Skeletal muscle satellite cell (primary cell): ENCODE data around the gene PTPRD.

Experiments
- H3K27me3 ChIP-seq: 2 replicates; pipeline ENCODE4 v1.7.0; 2013; ENCODE audit warnings: low read length; ENCODE audit not compliant: control insufficient read depth, insufficient read depth
- H3K36me3 ChIP-seq: 2 replicates; pipeline ENCODE4 v1.7.0; 2013; ENCODE audit warnings: mild to moderate bottlenecking, control low read depth, low read length; ENCODE audit not compliant: insufficient read depth
- H3K4me1 ChIP-seq: 2 replicates; pipeline ENCODE4 v1.7.0; 2013; ENCODE audit warnings: low read length; ENCODE audit not compliant: control insufficient read depth, insufficient read depth
- H3K4me2 ChIP-seq: 2 replicates; pipeline ENCODE4 v1.7.0; 2013; ENCODE audit warnings: mild to moderate bottlenecking, low read length
- H3K4me3 ChIP-seq: 2 replicates; pipeline ENCODE4 v1.7.0; 2013; ENCODE audit warnings: low read length
- H3K9ac ChIP-seq: 2 replicates; pipeline ENCODE4 v1.7.0; 2013; ENCODE audit warnings: mild to moderate bottlenecking, low read depth, low read length, moderate library complexity
- H3K9me3 ChIP-seq: replicated peaks from 2 replicates; pipeline ENCODE4 v1.7.0; 2013; ENCODE audit warnings: mild to moderate bottlenecking, control low read depth, low read length

The PTPRD gene

GRCh38 chr9:10003047-10003446 is 609.8 kb downstream of the PTPRD start:
- H3K9me3 ChIP-seq: no peaks in the 10 kb centered on the region
- no peak overlapping the region for H3K9ac ChIP-seq
- no peaks in the 10 kb centered on the region for H3K4me1 ChIP-seq
- no peak overlapping the region for H3K4me3 ChIP-seq
- no peaks in the 10 kb centered on the region for H3K36me3 ChIP-seq
- no peaks in the 10 kb centered on the region for H3K27me3 ChIP-seq
- no peak overlapping the region for H3K4me2 ChIP-seq

- no peaks in the 10 kb centered on the region for H3K36me3 ChIP-seq
- H3K9ac ChIP-seq: no peak overlapping the region
- H3K27me3 ChIP-seq: no peaks in the 10 kb centered on the region
- H3K4me1 ChIP-seq: no peaks in the 10 kb centered on the region
- no peak overlapping the region for H3K4me2 ChIP-seq
- no peaks in the 10 kb centered on the region for H3K9me3 ChIP-seq
- no peak overlapping the region for H3K4me3 ChIP-seq
Observed at GRCh38 chr9:10000669-10001068, 612.1 kb downstream of the PTPRD start.

GRCh38 chr9:9998491-9999287 is 614.1 kb downstream of the PTPRD start:
- Histone ChIP-seq H3K4me2 (no peak overlapping the region), H3K4me1 (no peaks in the 10 kb centered on the region), H3K27me3 (no peaks in the 10 kb centered on the region), H3K9me3 (no peaks in the 10 kb centered on the region), H3K4me3 (no peak overlapping the region), H3K36me3 (no peaks in the 10 kb centered on the region), H3K9ac (no peak overlapping the region)

- Histone ChIP-seq H3K9ac (no peak overlapping the region), H3K4me2 (no peak overlapping the region), H3K36me3 (no peaks in the 10 kb centered on the region), H3K9me3 (no peaks in the 10 kb centered on the region), H3K4me3 (no peak overlapping the region), H3K27me3 (no peaks in the 10 kb centered on the region), H3K4me1 (no peaks in the 10 kb centered on the region)
Observed at GRCh38 chr9:9997585-9997984, 615.2 kb downstream of the PTPRD start.

DNA sequence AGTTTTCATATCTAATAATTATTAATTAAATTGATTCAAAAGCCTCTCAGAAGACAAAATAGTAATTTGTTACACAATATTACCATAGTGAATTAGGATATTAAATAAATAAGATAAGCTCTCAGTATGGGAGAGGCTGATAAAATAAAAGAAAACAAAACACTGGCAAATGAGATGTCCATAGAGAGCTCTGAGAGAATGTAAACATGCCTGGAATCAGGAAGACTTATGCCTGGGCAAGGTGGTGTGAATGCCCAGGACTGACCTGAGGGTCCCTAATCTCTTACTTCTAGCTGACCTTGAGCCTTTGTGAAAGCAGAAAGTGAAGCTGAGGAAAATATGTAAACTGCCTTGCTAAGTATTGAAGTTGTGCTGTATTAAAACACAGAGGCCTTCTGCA is 616.5 kb downstream of the PTPRD start:
- no peaks in the 10 kb centered on the region for H3K27me3 ChIP-seq
- no peak overlapping the region for H3K9ac ChIP-seq
- H3K9me3 ChIP-seq: no peaks in the 10 kb centered on the region
- H3K4me1 ChIP-seq: no peaks in the 10 kb centered on the region
- no peaks in the 10 kb centered on the region for H3K36me3 ChIP-seq
- no peak overlapping the region for H3K4me2 ChIP-seq
- no peak overlapping the region for H3K4me3 ChIP-seq

DNA sequence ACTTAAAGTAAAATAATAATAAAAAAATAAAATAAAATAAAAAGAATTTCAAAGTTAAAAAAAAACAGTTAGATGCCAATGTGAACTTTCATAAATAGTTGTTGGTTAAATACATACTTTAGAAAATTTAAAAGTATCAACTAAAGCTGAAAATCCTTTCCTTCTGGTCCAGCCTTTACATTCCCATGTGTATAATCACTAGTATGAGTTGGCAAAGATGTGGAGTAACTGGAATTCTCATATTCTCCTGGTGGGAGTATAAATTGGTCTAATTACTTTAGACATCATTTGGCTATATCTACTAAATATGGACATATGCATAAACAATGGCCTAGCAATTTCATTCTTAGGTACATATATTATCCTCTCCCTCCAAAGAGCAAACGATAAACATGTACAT is 619.9 kb downstream of the PTPRD start:
- H3K9me3 ChIP-seq: no peaks in the 10 kb centered on the region
- no peaks in the 10 kb centered on the region for H3K36me3 ChIP-seq
- H3K27me3 ChIP-seq: no peaks in the 10 kb centered on the region
- no peak overlapping the region for H3K4me2 ChIP-seq
- H3K9ac ChIP-seq: no peak overlapping the region
- H3K4me3 ChIP-seq: no peak overlapping the region
- H3K4me1 ChIP-seq: no peaks in the 10 kb centered on the region

- no peaks in the 10 kb centered on the region for H3K27me3 ChIP-seq
- H3K9me3 ChIP-seq: no peaks in the 10 kb centered on the region
- no peaks in the 10 kb centered on the region for H3K36me3 ChIP-seq
- no peak overlapping the region for H3K4me2 ChIP-seq
- H3K4me3 ChIP-seq: no peak overlapping the region
- no peak overlapping the region for H3K9ac ChIP-seq
- H3K4me1 ChIP-seq: no peaks in the 10 kb centered on the region
Observed at GRCh38 chr9:9973062-9973461, 639.7 kb downstream of the PTPRD start.

DNA sequence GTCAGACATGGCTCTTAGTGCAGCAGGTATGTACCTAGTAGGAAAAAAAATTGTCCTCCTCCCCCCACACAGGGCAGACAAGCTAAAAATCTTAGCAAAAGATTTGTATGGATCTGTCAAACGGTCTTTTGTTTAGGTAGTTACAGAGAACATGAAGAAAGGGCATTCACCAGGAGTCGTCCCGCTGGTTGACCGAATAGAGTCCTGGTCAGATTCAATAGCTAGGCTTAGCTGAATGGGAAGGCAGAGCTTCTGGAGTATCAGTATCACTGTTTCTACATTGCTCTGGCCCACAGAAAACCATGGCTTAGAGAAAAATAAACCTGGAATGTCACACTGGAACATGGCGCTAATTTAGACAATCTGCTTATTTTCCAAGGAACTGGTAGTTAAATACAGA is 642.3 kb downstream of the PTPRD start:
- H3K9ac ChIP-seq: no peak overlapping the region
- no peaks in the 10 kb centered on the region for H3K4me1 ChIP-seq
- H3K9me3 ChIP-seq: no peaks in the 10 kb centered on the region
- H3K4me3 ChIP-seq: no peak overlapping the region
- no peaks in the 10 kb centered on the region for H3K27me3 ChIP-seq
- H3K36me3 ChIP-seq: no peaks in the 10 kb centered on the region
- no peak overlapping the region for H3K4me2 ChIP-seq

GRCh38 chr9:9963841-9964240 is 649.0 kb downstream of the PTPRD start:
- H3K27me3 ChIP-seq: no peaks in the 10 kb centered on the region
- H3K4me3 ChIP-seq: no peak overlapping the region
- H3K9ac ChIP-seq: no peak overlapping the region
- H3K9me3 ChIP-seq: no peaks in the 10 kb centered on the region
- no peak overlapping the region for H3K4me2 ChIP-seq
- H3K36me3 ChIP-seq: no peaks in the 10 kb centered on the region
- H3K4me1 ChIP-seq: no peaks in the 10 kb centered on the region

DNA sequence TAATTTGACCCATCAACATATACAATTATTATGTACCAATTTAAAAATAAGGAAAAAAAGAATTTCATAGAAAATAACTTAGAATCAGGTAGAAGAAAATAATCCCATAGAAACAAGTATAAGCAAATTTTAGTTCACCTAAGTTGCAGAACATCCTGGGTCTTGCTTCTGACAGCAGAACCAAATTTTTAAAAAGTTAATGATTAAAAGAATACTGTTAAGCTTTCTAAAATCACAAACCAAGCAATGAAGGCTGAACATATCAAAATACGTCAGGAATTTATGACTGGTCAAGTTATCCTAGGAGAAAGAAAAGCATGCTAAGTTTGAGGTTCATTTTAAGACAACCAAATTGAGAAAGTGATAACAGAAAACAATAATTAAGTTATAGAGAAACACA is 650.9 kb downstream of the PTPRD start:
- Histone ChIP-seq H3K9ac (no peak overlapping the region), H3K9me3 (no peaks in the 10 kb centered on the region), H3K4me2 (no peak overlapping the region), H3K36me3 (no peaks in the 10 kb centered on the region), H3K27me3 (no peaks in the 10 kb centered on the region), H3K4me3 (no peak overlapping the region), H3K4me1 (no peaks in the 10 kb centered on the region)

DNA sequence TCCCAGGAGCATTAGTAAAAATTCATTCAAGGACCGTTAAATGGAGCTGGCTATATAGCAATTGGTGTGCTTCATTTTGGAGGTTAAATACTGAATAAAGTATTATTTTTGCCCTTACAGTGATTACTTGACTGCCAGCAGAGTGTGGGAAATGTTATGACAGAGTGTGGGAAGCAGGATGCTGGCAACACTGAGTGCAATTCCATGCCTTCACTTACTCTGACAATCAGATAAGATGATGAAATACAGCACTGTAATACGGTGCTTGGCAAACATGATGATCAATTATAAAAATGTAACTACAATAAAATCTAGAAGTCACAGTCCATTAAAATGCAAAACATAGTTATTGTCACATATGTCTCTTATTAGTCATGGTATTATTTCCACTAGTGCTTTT is 651.3 kb downstream of the PTPRD start:
- H3K4me1 ChIP-seq: no peaks in the 10 kb centered on the region
- H3K4me3 ChIP-seq: no peak overlapping the region
- H3K9me3 ChIP-seq: no peaks in the 10 kb centered on the region
- H3K36me3 ChIP-seq: no peaks in the 10 kb centered on the region
- H3K27me3 ChIP-seq: no peaks in the 10 kb centered on the region
- H3K9ac ChIP-seq: no peak overlapping the region
- H3K4me2 ChIP-seq: no peak overlapping the region

DNA sequence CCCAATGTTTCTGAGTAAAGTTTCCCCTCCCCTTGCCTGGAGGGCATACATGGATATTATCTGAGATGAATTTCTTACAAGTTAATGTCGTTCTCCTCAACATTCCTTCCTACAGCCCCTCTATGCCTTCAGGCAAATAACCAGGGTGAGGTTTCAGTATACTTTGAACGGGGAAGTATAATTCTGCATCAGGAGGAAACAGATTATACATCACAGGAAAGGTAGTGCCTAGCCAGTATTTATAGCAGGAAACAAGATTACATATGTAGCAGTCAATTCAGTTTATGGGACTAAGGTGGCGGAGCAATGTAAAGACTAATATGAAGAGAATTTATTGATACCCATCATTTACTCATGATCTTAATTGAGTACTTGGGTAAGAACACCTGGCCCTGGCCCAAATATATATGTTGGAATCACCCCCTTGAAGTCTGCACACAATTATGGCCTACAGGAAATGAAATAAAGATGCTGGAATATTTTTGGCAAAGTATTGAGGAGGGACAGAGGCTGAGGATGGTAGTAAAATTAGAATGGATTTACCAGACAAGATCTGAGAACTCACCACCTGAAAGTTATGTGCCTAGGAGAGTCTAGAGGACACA is 661.1 kb downstream of the PTPRD start:
- Histone ChIP-seq H3K4me3 (no peak overlapping the region), H3K4me1 (no peaks in the 10 kb centered on the region), H3K27me3 (no peaks in the 10 kb centered on the region), H3K9ac (no peak overlapping the region), H3K4me2 (no peak overlapping the region), H3K36me3 (no peaks in the 10 kb centered on the region), H3K9me3 (no peaks in the 10 kb centered on the region)
